Gastrocnemius medialis (tissue), 4 donors: Measurements from ENCODE around the gene KIF3A.

ENCODE experiments used
- POLR2A ChIP-seq, 2 donors: fragments of 450-650 bp; IDR thresholded peaks; one replicate each; pipeline ENCODE4 v1.6.1; 2017; ENCODE audit warnings: antibody characterized with exemption in 2 of 2, mild to moderate bottlenecking in 2 of 2, moderate library complexity in 2 of 2
- TF ChIP-seq, protein P1 (sequence below), 5 experiments: fragments of 450-650 bp in 3 of 5; fragments of 200-600 bp in 2 of 5; sonication (generic) in 2 of 5; IDR thresholded peaks in 4 of 5; conservative IDR thresholded peaks in 1 of 5; 1 replicate in 4 of 5; 2 replicates in 1 of 5; pipeline ENCODE4 v1.5.1; 2016 to 2019; ENCODE audit warnings: antibody characterized with exemption in 5 of 5, mild to moderate bottlenecking in 3 of 5, moderate library complexity in 3 of 5

DNA sequence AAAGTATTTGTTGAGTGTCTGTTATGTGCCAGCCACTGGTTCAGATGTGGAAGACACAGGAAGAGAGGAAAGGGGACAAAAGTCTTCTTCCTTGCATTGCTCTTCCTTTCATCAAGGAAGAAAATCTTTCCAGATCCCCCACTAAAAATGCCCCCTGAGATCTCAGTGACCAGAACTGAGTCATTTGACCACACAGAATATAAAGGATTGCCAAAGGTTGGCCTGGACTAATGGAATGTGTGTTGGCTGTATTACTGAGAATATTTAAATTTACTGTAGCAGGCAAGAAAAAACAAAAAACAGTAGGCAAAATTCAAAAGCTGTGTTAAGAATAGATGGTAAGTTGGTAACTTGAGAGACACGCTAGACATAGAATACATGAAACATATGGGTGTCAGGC is 49.7 kb upstream of the KIF3A start:
- TF ChIP-seq, protein P1, sequence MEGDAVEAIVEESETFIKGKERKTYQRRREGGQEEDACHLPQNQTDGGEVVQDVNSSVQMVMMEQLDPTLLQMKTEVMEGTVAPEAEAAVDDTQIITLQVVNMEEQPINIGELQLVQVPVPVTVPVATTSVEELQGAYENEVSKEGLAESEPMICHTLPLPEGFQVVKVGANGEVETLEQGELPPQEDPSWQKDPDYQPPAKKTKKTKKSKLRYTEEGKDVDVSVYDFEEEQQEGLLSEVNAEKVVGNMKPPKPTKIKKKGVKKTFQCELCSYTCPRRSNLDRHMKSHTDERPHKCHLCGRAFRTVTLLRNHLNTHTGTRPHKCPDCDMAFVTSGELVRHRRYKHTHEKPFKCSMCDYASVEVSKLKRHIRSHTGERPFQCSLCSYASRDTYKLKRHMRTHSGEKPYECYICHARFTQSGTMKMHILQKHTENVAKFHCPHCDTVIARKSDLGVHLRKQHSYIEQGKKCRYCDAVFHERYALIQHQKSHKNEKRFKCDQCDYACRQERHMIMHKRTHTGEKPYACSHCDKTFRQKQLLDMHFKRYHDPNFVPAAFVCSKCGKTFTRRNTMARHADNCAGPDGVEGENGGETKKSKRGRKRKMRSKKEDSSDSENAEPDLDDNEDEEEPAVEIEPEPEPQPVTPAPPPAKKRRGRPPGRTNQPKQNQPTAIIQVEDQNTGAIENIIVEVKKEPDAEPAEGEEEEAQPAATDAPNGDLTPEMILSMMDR (IDR thresholded peaks at IDR 0.05 in 4 of 5, conservative IDR thresholded peaks at IDR 0.05 in 1 of 5): no peak
- no peak for TF ChIP-seq POLR2A (IDR thresholded peaks at IDR 0.05)
